Left hindlimb (tissue), 1 donor: ENCODE data around the gene LAMP2.

Experiments
- DNase-seq: peaks from one replicate; pipeline ENCODE4 v3.0.0-alpha.2; 2018

Gene LAMP2

DNA sequence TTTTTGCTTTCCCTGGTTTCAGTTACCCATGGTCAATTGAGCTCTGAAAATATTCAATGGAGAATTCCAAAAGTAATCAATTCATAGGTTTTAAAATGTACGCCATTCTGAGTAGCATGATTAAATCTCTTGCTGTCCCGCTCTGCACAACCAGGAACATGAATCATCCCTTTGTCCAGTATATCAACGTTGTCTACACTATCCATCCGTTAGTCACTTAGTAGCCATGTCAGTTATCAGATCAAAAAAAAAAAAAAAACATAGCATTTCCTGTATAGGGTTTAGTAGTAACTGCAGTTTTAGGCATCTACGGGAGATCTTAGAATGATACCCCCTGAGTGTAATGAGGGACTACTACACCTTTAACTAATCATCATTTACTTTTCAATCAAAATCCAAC lies 15.1 kb downstream of the LAMP2 start:
- no peak for DNase-seq

DNA sequence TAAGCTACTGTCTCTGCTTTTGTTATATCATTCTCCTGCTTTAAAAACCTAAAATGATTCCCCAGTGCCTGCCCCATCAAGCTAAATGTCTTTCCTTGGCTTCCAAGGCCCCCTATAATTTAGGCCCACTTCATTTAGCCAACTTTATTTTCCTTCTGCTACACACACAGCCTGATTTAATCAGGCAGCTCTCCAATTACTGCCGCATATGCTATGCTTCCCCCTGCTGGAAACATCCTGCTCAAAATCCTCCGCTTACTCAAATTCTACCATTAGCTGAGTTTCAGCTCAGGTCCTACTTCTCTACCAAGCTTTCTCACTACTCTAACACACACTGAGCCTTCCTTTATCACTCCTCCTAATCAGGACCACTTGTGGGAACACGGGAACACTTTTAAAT lies 17.0 kb downstream of the LAMP2 start:
- peak; percentile 40 for DNase-seq

DNA sequence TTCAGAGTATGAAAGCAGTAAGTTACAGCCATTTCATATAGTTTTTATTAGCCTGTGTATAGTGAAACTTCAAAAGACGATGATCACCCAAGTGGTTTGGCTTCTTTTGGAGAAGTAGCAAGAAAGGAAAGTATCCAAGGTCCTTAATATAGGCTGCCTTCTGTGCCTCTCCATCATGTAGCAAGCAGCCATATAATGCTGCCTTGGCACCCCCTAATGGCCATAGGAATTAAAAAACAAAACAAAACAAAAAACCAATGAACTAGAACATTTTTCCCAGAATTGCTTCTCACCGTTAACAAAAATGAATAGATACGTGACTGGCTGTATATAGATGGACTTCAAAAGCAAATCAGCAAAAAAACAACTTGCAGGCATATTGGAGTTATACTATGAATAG lies 18.9 kb downstream of the LAMP2 start:
- no peak for DNase-seq

DNA sequence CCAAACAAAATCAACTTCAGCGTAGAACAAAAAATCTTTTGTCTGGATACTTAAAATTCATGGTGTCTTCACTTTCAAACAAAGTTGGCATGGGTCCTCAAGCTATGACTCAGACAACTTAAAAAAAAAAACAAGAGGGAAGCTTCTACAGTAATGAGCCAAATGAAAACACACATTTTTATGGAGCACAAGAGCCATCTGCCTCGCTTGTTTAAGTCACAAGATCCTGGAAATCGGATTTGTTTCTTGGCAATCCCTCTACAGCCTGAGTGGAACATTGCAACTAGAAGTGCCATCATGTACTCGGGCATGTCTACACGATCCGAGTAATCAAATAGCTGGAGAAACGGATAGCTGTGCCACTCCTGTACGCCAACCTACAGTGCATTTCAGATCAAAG lies 22.6 kb downstream of the LAMP2 start:
- DNase-seq, result no peak

DNA sequence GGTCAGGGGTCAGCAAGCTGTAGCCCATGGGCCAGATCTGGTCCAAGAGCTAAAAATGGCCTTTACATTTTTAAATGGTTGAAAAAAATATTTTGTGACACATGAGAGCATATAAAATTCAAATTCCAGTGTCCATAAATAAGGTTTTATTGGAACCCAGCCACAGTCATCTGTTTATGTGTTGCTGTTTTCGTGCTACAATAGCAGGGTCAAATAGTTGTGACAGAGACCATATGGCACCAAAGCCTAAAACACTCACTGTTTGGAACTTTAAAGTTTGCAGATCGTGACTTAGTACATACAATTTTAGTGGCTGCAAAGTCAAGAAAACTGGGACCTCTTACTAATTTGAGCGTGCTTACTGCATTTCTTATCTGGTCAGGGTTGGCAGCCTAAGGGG lies 29.2 kb downstream of the LAMP2 start:
- no peak for DNase-seq

DNA sequence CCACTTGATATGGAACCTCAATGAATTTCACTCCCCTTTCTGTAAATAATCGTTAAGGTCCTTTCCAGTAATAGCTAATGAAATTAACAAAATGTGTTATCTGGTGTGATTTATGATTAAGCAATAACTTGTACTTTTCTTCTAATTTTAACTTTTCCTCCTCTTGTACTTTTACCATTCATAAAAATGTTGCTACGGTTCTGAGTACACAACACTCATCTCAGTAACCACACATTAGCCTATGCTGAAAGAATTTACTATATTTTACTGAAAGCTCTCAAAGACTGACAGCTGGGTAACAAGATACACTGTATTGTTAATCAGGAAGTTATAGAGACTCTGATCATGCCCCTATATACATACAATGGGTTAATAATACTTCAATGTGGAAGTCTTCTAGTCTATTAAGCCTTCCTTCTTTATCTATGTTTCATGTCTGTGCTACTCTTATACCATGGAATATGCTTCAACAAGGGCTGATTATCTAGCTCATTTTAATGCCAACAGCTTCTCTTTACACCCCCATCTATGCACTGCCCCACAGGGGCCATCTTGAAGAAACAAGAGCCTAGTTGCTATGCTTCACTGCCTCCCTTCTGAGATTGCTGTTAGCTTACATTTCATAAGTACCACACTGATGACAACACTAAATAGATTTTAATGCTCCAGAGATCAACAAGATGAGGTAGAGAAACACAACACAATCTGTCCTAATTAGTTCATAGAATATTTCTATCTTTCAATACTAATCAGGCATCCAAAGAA lies 39.1 kb downstream of the LAMP2 start:
- DNase-seq, result no peak

DNA sequence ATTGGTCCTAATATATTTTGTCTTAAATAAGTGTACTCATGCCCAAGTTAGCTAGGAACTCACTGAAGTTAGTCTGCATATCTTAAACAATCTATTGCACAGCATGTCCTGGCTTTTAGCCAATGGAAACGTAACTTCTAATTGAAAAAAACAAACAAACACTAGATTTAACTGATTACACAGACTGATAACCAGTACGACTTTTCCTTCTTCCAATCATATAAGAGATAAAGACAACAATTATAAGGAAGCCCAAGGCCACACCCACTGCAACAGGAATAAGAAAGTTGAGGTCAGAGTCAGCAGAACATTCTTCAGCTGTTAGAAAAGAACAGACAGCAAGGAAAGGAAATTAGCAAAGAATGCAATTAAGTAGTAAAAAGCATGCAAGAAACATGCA lies 40.8 kb downstream of the LAMP2 start:
- DNase-seq, result no peak

DNA sequence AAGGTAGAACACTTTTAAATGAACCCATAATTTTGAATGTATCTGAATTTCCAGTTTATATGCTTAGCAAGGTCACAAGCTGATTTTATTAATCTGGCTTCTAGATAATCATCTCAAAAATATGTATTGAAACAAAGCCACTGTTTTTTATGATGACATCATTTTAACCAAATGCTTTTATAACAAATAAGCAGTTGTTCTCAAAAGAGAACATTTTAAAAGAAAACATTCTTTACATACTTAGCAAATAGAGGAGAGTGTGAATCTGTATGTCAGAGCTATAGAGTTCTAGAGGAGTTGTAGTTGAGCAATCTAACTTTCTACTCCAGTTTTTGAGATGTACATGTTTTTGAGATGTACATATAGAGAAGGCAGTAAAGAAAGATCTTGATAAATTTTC lies 42.5 kb downstream of the LAMP2 start:
- DNase-seq, result no peak

DNA sequence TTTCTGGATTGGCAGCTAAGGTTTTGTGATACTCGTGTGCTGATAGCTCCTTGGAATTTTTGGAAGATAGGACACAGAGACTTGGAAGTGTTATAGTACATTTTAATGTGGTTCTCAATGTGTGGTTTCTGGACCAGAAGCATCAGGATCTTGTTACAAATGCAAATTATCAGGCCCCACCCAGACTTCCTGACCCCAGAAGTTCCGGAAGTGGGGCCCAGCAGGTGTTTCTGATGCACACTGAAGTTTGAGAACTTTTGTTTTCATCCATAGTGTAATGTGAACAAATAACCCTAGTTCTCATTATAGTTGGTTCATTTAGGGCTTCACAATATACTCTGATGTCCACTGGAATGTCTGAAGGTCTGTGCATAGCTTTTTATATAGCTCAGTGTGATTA lies 49.6 kb downstream of the LAMP2 start:
- DNase-seq, result no peak

DNA sequence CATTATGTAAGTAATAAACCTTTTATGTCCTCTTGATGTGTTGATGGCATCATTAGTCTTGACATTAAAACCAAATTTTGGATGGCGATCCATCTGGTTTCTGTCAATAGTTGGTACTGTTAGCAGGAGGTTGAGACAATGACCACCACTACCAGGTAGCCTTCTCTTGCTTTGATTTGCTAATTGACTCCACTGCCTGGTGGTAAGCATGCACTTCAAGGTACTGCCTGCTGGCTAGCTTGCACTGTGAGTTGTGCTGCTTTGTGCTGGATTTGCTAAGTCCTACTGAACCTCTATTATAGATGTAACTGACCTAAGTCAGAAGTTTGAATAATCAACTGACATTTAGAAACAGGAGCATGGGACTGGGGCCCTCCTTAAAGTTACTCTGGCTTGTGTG lies 60.9 kb downstream of the LAMP2 start:
- no peak for DNase-seq

DNA sequence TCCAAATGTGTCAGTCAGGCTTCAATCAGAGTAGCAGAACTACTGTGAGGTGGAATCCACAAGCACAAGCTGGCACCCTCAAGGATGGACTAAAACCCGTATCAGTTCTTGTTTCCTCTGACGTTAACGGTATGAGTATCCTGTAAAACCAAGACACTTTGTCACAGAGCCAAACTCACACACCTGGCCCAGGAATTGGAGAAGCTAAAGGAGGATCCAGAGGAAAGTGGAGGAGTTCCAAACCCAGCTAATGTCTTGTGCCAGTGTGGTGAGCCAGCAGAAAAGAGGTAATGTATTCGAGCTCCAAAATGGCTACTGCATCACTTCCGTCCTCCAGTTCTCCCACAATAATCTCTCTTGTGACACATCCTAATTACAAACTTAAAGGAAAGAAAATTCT lies 62.5 kb downstream of the LAMP2 start:
- DNase-seq, result no peak

DNA sequence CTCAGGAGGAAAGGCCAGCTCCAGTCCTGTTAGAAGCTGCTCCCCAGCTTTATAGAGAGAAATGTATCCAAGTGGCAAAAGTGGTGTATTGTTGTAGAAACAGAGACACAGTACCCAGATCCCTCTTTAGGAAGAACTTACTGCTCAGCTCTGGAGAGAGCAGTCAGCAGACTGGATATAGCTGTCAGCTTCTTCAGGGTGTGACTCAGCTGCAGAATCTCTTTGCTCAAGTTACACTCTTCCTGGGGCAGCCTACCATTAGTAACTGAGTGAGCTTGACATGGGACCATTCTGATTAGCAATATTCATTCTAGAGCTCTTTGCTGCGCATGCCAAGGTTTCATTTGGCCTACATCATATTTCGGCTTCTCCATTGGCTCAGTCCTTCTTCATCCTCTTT lies 66.7 kb downstream of the LAMP2 start:
- no peak for DNase-seq

DNA sequence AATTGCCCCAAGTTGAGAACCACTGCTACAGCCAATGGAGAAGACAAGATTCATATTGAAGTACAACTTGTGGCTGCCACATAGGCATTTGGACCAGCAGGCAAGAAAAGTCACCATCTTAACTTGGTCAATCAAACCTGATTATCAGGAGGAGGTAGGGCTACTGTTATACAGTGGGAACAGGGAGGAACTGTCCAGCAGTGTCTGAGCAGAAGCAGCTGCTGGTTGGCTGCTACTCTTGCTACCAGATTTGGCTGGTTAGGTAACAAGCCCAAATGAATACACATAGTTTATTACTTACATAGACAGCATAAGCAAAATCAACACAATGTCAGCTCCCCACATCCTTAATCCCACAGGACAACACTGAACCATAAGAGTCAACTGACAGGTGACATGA lies 67.8 kb downstream of the LAMP2 start:
- no peak for DNase-seq

DNA sequence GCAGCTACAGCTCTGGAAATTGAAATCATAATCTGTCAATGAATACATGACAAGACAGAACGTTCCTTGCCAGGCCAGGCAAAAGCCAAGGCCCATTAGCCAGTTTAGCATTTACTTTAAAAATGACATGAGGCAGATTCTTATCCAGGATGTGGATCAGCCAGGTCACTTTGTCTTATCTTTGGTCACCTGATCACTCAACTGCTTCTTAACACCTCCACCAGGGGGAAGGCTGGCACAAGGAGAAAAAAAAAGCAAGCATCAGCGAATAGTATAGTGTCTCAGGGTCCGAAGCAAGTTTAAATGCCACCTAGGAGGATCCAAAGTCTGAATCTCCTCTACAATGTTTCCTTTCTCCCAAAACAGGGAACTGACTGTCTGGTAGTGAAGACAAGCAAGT lies 88.4 kb downstream of the LAMP2 start:
- DNase-seq, result no peak

DNA sequence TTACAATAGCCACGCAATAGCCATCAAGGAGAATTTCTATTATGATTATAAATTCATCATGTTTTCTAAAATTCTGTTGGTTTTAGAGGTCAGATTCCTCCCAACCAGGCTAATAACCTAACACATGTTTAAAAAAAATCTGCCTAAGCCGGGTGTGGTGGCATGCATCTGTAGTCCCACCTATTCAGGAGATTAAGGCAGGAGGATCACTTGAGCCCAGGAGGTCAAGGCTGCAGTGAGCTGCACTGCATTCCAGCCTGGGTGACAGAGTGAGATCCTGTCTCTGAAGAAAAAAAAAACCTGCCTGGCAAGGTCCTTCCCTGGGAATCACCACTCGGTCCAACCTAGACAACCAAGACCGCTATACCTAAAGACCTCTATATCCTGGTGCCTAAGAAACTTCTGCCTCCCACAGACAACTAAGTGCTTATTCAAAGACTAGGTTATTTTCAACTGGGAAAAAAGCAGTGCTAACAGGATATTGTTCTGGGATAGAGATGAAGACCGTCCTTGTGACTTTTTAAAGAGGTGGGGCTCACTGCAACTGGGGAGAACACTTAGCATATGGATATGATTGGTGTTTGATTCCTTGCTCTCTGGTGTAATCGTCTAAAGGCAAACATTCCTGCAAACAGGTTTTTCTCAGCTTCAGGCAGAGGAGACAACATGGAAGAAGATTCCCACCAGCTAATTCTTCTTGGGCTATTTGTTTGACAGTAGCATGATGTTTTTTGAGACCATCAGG lies 89.0 kb downstream of the LAMP2 start:
- DNase-seq, result no peak

DNA sequence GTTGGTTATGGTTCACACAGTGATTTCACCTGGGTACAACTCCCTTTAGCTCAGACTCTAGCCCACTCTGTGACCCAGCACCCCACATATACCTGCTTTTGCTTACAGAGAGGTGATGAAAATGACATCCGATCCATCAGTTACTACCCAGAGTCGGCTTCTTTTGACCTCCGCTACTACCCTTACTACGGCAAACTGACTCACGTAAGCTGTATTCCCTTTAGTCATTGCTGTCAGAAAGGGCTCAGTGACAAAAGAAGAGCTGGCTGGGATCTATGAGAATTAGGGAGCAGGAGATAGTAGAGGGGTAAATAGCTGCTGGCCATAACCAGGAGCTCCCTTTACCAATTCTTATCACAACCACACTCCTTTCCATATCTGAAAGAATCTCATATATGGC lies 90.5 kb downstream of the LAMP2 start:
- no peak for DNase-seq
